ENCODE results near the gene ACOXL. TPM values are rescaled to one million over a fixed set of nuclear protein-coding genes. Genes with fewer than 3 reads are reported as not detected.
A peak's percentile ranks its signal among the peaks of the same experiment; 100 is the strongest.

The ACOXL gene
- total RNA-seq, 2 experiments from 2014 or later, result not detected

- no peaks in the 10 kb centered on the region for H3K9me3 Mint-ChIP-seq
- peaks cover 3% of the 10 kb centered on the region for H3K4me1 Mint-ChIP-seq
- no peak overlapping the region for H3K27ac Mint-ChIP-seq
- peaks cover 42% of the 10 kb centered on the region for H3K27me3 Mint-ChIP-seq
- no peaks in the 10 kb centered on the region for H3K36me3 Mint-ChIP-seq
- H3K4me3 Mint-ChIP-seq, result no peak overlapping the region
- DNase-seq, result peak; percentile 13
These were observed 18.6 kb upstream of the ACOXL start for GRCh38 chr2:110713513-110714362.

- Mint-ChIP-seq H3K36me3 (no peaks in the 10 kb centered on the region), H3K27me3 (peaks cover 35% of the 10 kb centered on the region), H3K27ac (no peak overlapping the region), H3K4me3 (no peak overlapping the region), H3K9me3 (no peaks in the 10 kb centered on the region), H3K4me1 (peaks cover 3% of the 10 kb centered on the region)
- DNase-seq, result no peak
These were observed 17.7 kb upstream of the ACOXL start for GRCh38 chr2:110714452-110715224.

- Mint-ChIP-seq H3K4me1 (peaks cover 3% of the 10 kb centered on the region), H3K27ac (no peak overlapping the region), H3K9me3 (no peaks in the 10 kb centered on the region), H3K27me3 (peaks cover 37% of the 10 kb centered on the region), H3K36me3 (no peaks in the 10 kb centered on the region), H3K4me3 (no peak overlapping the region)
- DNase-seq, result no peak
These were observed 15.3 kb upstream of the ACOXL start for GRCh38 chr2:110716959-110717645.

GRCh38 chr2:110717734-110718133, 14.6 kb upstream of the ACOXL start:
- Mint-ChIP-seq H3K9me3 (no peaks in the 10 kb centered on the region), H3K4me3 (no peak overlapping the region), H3K27ac (no peak overlapping the region), H3K4me1 (peaks cover 3% of the 10 kb centered on the region), H3K27me3 (peaks cover 34% of the 10 kb centered on the region), H3K36me3 (no peaks in the 10 kb centered on the region)
- DNase-seq, result no peak

GRCh38 chr2:110718382-110718781, 14.0 kb upstream of the ACOXL start:
- Mint-ChIP-seq H3K9me3 (no peaks in the 10 kb centered on the region), H3K36me3 (no peaks in the 10 kb centered on the region), H3K27ac (no peak overlapping the region), H3K4me3 (no peak overlapping the region), H3K27me3 (peaks cover 33% of the 10 kb centered on the region), H3K4me1 (peaks cover 2% of the 10 kb centered on the region)
- no peak for DNase-seq

GRCh38 chr2:110718990-110719389, 13.4 kb upstream of the ACOXL start:
- no peak for DNase-seq
- Mint-ChIP-seq H3K27me3 (peaks cover 36% of the 10 kb centered on the region), H3K9me3 (no peaks in the 10 kb centered on the region), H3K4me1 (no peaks in the 10 kb centered on the region), H3K36me3 (no peaks in the 10 kb centered on the region), H3K4me3 (no peak overlapping the region), H3K27ac (no peak overlapping the region)

GRCh38 chr2:110720547-110720946, 11.8 kb upstream of the ACOXL start:
- H3K4me3 Mint-ChIP-seq, result no peak overlapping the region
- no peak overlapping the region for H3K27ac Mint-ChIP-seq
- peaks cover 34% of the 10 kb centered on the region for H3K27me3 Mint-ChIP-seq
- H3K9me3 Mint-ChIP-seq, result no peaks in the 10 kb centered on the region
- no peak for DNase-seq
- no peaks in the 10 kb centered on the region for H3K4me1 Mint-ChIP-seq
- H3K36me3 Mint-ChIP-seq, result no peaks in the 10 kb centered on the region

- Mint-ChIP-seq H3K36me3 (no peaks in the 10 kb centered on the region), H3K4me1 (no peaks in the 10 kb centered on the region), H3K27me3 (peaks cover 26% of the 10 kb centered on the region), H3K4me3 (no peak overlapping the region), H3K9me3 (no peaks in the 10 kb centered on the region), H3K27ac (no peak overlapping the region)
- DNase-seq, result no peak
These were observed 7.6 kb upstream of the ACOXL start for GRCh38 chr2:110724820-110725219.

- no peak overlapping the region for H3K27ac Mint-ChIP-seq
- no peaks in the 10 kb centered on the region for H3K9me3 Mint-ChIP-seq
- no peaks in the 10 kb centered on the region for H3K4me1 Mint-ChIP-seq
- no peak for DNase-seq
- H3K36me3 Mint-ChIP-seq, result no peaks in the 10 kb centered on the region
- peaks cover 25% of the 10 kb centered on the region for H3K27me3 Mint-ChIP-seq
- no peak overlapping the region for H3K4me3 Mint-ChIP-seq
These were observed 7.0 kb upstream of the ACOXL start for GRCh38 chr2:110725370-110725769.

GRCh38 chr2:110725859-110726258, 6.5 kb upstream of the ACOXL start:
- H3K27ac Mint-ChIP-seq, result no peak overlapping the region
- no peak overlapping the region for H3K4me3 Mint-ChIP-seq
- no peak for DNase-seq
- H3K9me3 Mint-ChIP-seq, result no peaks in the 10 kb centered on the region
- peaks cover 30% of the 10 kb centered on the region for H3K27me3 Mint-ChIP-seq
- H3K4me1 Mint-ChIP-seq, result no peaks in the 10 kb centered on the region
- no peaks in the 10 kb centered on the region for H3K36me3 Mint-ChIP-seq

GRCh38 chr2:110726285-110726684, 6.1 kb upstream of the ACOXL start:
- DNase-seq, result no peak
- peaks cover 30% of the 10 kb centered on the region for H3K27me3 Mint-ChIP-seq

GRCh38 chr2:110727923-110728322, 4.5 kb upstream of the ACOXL start:
- Mint-ChIP-seq H3K36me3 (no peaks in the 10 kb centered on the region), H3K4me1 (peaks cover 3% of the 10 kb centered on the region), H3K27ac (no peak overlapping the region), H3K9me3 (no peaks in the 10 kb centered on the region), H3K27me3 (peaks cover 42% of the 10 kb centered on the region), H3K4me3 (no peak overlapping the region)
- DNase-seq, result no peak

More at GRCh38 chr2:110726285-110726684, 6.1 kb upstream of the ACOXL start:
- H3K9me3 Mint-ChIP-seq, result no peaks in the 10 kb centered on the region
- H3K4me1 Mint-ChIP-seq, result no peaks in the 10 kb centered on the region
- H3K27ac Mint-ChIP-seq, result no peak overlapping the region
- H3K4me3 Mint-ChIP-seq, result no peak overlapping the region
- no peaks in the 10 kb centered on the region for H3K36me3 Mint-ChIP-seq

- Mint-ChIP-seq H3K36me3 (no peaks in the 10 kb centered on the region), H3K27me3 (peaks cover 49% of the 10 kb centered on the region), H3K27ac (no peak overlapping the region), H3K9me3 (no peaks in the 10 kb centered on the region), H3K4me3 (no peak overlapping the region), H3K4me1 (peaks cover 10% of the 10 kb centered on the region)
- DNase-seq, result no peak
These were observed 3.3 kb upstream of the ACOXL start for GRCh38 chr2:110729106-110729505.

GRCh38 chr2:110731064-110731463, 1.3 kb upstream of the ACOXL start:
- no peaks in the 10 kb centered on the region for H3K36me3 Mint-ChIP-seq
- H3K27me3 Mint-ChIP-seq, result peaks cover 63% of the 10 kb centered on the region
- H3K4me1 Mint-ChIP-seq, result peaks cover 10% of the 10 kb centered on the region
- no peaks in the 10 kb centered on the region for H3K9me3 Mint-ChIP-seq
- DNase-seq, result no peak
- H3K27ac Mint-ChIP-seq, result no peak overlapping the region
- no peak overlapping the region for H3K4me3 Mint-ChIP-seq

GRCh38 chr2:110735366-110735765, 3.0 kb downstream of the ACOXL start:
- no peak for DNase-seq

More at GRCh38 chr2:110735366-110735765, 3.0 kb downstream of the ACOXL start:
- Mint-ChIP-seq H3K27me3 (peaks cover 86% of the 10 kb centered on the region), H3K4me1 (peaks cover 10% of the 10 kb centered on the region), H3K27ac (no peak overlapping the region), H3K4me3 (no peak overlapping the region), H3K36me3 (peaks cover 2% of the 10 kb centered on the region), H3K9me3 (peaks cover 5% of the 10 kb centered on the region)

Measured in activated naive CD8-positive, alpha-beta T cell treated with anti-CD3 and anti-CD28 coated beads for 36 hours (primary cell).